Measurements from ENCODE around the gene CDX4.
"Not testable (repeated sequence)": the region's sequence is repeated elsewhere in the genome, so short reads cannot be mapped to it uniquely, and the experiment has no call there.

Gene CDX4, protein sequence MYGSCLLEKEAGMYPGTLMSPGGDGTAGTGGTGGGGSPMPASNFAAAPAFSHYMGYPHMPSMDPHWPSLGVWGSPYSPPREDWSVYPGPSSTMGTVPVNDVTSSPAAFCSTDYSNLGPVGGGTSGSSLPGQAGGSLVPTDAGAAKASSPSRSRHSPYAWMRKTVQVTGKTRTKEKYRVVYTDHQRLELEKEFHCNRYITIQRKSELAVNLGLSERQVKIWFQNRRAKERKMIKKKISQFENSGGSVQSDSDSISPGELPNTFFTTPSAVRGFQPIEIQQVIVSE

GRCh38 chrX:73446831-73447230, at the start of gene CDX4:
Gene CDX4, plus strand, starts transcription at chrX:73447053. Its CDS starts 201 bp downstream, at chrX:73447254.
- no peak for DNase-seq

DNA sequence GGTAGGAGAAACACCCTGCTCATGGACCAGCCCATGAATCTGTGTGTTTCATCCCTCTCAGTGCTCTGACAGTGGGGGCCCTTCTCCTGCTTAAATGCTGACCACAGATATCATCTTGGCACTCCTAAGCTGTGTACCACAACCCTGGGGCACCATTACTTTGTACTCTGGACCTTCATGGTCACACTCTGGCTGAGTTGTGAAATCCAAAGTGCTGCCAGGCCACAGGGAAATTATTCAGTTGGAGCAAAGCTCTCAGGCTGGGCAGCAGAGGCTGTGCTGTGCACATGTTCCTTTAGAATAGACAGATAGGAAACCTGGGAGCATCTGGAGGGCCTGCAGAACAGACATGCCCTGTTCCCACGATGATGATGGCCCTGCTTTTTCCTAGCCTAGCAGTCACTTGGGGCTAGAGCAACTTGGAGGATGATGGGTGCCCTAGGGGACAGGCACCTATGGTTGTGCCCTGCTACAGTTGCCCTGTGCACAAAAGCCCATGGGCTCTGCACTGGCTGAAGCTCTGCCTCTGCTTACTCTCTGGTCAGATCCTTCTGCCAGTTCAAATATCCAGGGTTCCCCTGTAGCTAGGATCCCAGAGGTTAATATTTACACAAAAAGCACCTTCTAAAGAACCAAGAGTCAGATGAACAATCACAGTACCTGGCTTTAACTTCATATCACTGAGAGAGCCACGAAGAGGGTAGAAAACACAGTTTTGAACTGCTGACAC, 48.5 kb upstream of the CDX4 start:
- no peak for DNase-seq

DNA sequence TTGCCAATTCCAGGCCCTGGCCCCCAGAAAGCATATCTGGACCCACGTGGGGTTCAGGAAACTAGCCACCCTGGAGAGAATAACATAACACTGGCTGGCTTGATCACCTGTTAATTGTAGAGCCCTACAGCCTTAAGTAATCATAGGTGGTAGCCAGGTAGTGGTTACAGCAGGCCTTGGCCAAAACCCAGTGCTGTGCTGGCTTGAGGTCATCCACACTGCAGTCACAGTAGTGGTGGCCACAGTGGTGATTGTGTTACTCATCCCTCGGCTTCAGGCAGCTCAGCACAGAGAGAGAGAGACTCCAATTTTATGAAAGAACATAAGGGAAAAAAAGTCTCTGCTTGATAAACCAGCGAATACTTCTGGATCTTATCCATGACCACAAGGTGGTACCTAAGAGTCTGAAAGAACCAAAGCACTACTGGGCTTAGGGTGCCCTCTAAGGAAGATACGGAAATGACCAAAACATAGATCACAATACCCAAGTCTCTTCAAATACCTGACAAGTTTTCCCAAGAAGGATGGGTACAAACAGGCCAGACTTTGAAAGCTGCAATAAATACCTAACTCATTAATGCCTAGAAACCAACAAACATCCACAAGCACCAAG, 46.6 kb upstream of the CDX4 start:
- DNase-seq: no peak

GRCh38 chrX:73401591-73402266, 45.1 kb upstream of the CDX4 start:
- DNase-seq: no peak

- DNase-seq: no peak
Measured at GRCh38 chrX:73412930-73413329, 33.9 kb upstream of the CDX4 start.

DNA sequence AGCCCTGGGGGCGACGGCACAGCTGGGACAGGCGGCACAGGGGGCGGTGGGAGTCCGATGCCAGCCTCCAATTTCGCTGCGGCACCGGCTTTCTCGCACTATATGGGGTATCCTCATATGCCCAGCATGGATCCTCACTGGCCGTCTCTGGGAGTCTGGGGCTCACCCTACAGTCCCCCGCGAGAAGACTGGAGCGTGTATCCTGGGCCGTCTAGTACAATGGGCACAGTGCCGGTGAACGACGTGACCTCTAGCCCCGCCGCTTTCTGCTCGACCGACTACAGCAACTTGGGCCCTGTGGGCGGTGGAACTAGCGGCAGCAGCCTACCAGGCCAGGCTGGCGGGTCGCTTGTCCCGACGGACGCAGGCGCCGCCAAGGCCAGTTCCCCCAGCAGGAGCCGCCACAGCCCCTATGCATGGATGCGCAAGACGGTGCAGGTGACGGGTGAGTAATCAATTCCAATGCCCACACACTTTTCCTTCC, 500 bp downstream of the CDX4 start:
- no peak for DNase-seq

DNA sequence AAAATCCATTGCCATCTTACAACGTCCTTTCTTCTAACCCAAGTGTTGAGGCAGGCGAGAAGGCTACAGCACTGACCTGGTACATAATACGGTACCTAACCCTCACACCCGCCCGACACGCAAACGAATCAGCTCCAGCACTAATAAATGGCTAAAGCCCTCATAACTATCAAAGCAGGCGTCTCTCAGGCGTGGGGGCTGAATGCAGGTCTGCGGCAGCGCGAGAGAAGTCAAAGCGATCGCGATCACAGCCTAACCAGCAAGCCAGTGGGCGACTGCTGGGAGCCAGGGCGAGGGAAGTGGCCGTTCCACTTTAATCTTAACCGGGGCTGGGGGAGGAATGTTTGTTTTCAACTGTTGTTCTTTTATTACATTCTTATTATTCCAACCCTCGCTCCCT, 1.5 kb downstream of the CDX4 start:
- DNase-seq: no peak

DNA sequence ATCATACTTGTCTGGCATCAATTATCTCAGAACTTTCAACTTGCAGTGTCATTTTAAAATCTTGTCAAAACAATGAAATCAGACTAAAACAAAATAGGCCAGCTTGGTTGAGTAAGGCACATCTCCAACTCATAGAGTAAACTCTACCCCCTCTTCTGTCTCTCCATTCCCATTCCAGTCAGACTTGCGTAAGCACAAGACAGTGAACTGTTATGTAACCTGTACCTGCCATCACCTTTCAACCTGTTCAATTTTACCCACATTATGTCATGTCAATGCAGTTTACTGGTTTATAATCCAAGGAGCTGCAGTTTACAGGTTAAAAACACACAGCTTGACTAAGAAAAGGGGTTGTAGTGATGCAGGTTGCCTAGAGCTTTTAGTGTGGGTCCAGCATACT, 8.3 kb downstream of the CDX4 start:
- no peak for DNase-seq

DNA sequence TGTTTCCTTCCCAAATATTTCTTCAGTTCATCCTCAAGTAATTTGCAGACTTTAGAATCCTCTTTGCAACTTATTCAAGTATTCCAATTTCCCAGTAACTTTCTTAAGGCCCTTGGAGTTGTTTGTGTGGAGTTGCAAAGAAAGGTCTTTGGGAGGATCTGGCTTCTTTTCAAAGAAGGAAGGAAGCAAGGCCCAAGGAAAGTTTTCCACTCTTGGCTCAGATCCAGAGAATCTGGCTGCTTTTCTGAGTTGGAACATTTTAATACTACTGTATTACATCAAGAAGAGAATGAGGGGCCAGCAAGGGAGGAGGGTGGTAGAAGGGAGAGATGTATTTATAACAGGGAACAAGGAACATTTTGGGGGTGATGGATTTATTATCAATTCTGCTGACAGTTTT, 10.5 kb downstream of the CDX4 start:
- DNase-seq: no peak

- DNase-seq: no peak
Measured at GRCh38 chrX:73468376-73468775, 21.5 kb downstream of the CDX4 start.

DNA sequence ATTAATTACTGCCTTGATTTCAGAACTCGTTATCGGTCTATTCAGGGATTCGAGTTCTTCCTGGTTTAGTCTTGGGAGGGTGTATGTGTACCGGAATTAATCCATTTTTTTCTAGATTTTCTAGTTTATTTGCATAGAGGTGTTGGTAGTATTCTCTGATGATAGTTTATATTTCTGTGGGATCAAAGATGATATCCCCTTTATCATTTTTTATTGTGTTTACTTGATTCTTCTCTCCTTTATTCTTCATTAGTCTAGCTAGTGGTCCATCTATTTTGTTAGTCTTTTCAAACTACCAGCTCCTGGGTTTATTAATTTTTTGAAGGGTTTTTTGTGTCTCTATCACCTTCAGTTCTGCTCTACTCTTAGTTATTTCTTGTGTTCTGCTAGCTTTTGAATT, 32.1 kb downstream of the CDX4 start:
- no peak for DNase-seq

- DNase-seq: no peak
Measured at GRCh38 chrX:73481521-73481920, 34.7 kb downstream of the CDX4 start.

DNA sequence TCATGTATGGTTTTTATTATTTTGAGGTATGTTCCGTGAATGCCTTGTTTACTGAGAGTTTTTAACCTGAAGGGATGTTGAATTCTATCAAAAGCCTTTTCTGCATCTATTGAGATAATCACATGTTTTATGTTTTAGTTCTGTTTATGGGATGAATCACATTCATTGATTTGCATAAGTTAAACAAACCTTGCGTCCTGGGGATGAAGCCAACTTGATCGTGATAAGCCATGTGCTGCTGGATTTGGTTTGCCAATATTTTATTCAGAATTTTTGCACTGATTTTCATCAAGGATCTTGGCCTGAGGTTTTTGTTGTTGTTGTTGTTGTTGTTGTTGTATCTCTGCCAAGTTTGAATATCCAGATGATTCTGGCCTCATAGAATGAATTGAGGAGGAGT, 43.8 kb downstream of the CDX4 start:
- no peak for DNase-seq

GRCh38 chrX:73492178-73492577, 45.3 kb downstream of the CDX4 start:
- DNase-seq: not testable (repeated sequence)
